ENCODE results near the gene PROX1.

The PROX1 gene

GRCh38 chr1:214002472-214002871 lies 14.7 kb downstream of the PROX1 start:
- Histone ChIP-seq H3K4me3 (replicated peaks; ENCODE audit: insufficient read depth, low read length) (no peak overlapping the region), H3K27ac (replicated peaks) (no peak overlapping the region), H3K27me3 (ENCODE audit: insufficient read depth, poor library complexity, severe bottlenecking) (peaks cover 6% of the 10 kb centered on the region)
- DNase-seq (ENCODE audit: low read depth in 1 of 2, low spot score in 1 of 2) = no peak
- TF ChIP-seq SPI1 (IDR thresholded peaks at IDR 0.05; ENCODE audit: borderline replicate concordance, low read depth) (no peak), CTCF (IDR thresholded peaks at IDR 0.05; ENCODE audit: insufficient read depth, low read length) (no peak), POLR2AphosphoS5 (IDR thresholded peaks at IDR 0.05; ENCODE audit: low read depth) (no peak), REST (IDR thresholded peaks at IDR 0.05; ENCODE audit: insufficient replicate concordance, low read depth) (no peak)

- no peak for DNase-seq (ENCODE audit: low read depth in 1 of 2, low spot score in 1 of 2)
- Histone ChIP-seq H3K27me3 (ENCODE audit: insufficient read depth, poor library complexity, severe bottlenecking) (peaks cover 6% of the 10 kb centered on the region), H3K27ac (replicated peaks) (no peak overlapping the region), H3K4me3 (replicated peaks; ENCODE audit: insufficient read depth, low read length) (no peak overlapping the region)
- TF ChIP-seq GABPA (IDR thresholded peaks at IDR 0.05; ENCODE audit: low read depth) = no peak
- no peak for TF ChIP-seq CTCF (IDR thresholded peaks at IDR 0.05; ENCODE audit: insufficient read depth, low read length)
- TF ChIP-seq REST (IDR thresholded peaks at IDR 0.05; ENCODE audit: insufficient replicate concordance, low read depth) = no peak
- TF ChIP-seq SPI1 (IDR thresholded peaks at IDR 0.05; ENCODE audit: borderline replicate concordance, low read depth) = no peak
- TF ChIP-seq POLR2AphosphoS5 (IDR thresholded peaks at IDR 0.05; ENCODE audit: low read depth) = no peak
Measured at GRCh38 chr1:214003233-214003632, 15.5 kb downstream of the PROX1 start.

GRCh38 chr1:214004014-214004413 lies 16.2 kb downstream of the PROX1 start:
- Histone ChIP-seq H3K27me3 (ENCODE audit: insufficient read depth, poor library complexity, severe bottlenecking) (peaks cover 6% of the 10 kb centered on the region), H3K4me3 (replicated peaks; ENCODE audit: insufficient read depth, low read length) (no peak overlapping the region), H3K27ac (replicated peaks) (no peak overlapping the region)
- no peak for DNase-seq (ENCODE audit: low read depth in 1 of 2, low spot score in 1 of 2)
- no peak for TF ChIP-seq POLR2AphosphoS5 (IDR thresholded peaks at IDR 0.05; ENCODE audit: low read depth)
- TF ChIP-seq SPI1 (IDR thresholded peaks at IDR 0.05; ENCODE audit: borderline replicate concordance, low read depth) = no peak
- no peak for TF ChIP-seq GABPA (IDR thresholded peaks at IDR 0.05; ENCODE audit: low read depth)
- TF ChIP-seq REST (IDR thresholded peaks at IDR 0.05; ENCODE audit: insufficient replicate concordance, low read depth) = no peak
- TF ChIP-seq CTCF (IDR thresholded peaks at IDR 0.05; ENCODE audit: insufficient read depth, low read length) = no peak
